ENCODE data around the gene FADS3.

The FADS3 gene

GRCh38 chr11:61881397-61881796 lies 9.9 kb downstream of the FADS3 start:
- in situ Hi-C loops (cut with MboI; ENCODE audit: low pct_unique_long_range_greater_than_20kb, low sequenced_read_pairs, unreplicated experiment), result loop anchor here (10.0 kb wide), 1 partner anchor 193 kb away; no protein-coding TSS in a partner anchor
- TF ChIP-seq CTCF (IDR thresholded peaks at IDR 0.05; ENCODE audit: extremely low read depth, insufficient read depth, missing control alignments), result no peak
- no peak for DNase-seq (ENCODE audit: low spot score)

- in situ Hi-C loops (cut with MboI; ENCODE audit: low pct_unique_long_range_greater_than_20kb, low sequenced_read_pairs, unreplicated experiment), result loop anchor here (10.0 kb wide), 1 partner anchor 194 kb away; no protein-coding TSS in a partner anchor
- DNase-seq (ENCODE audit: low spot score), result no peak
- TF ChIP-seq CTCF (IDR thresholded peaks at IDR 0.05; ENCODE audit: extremely low read depth, insufficient read depth, missing control alignments), result no peak
These were observed 10.9 kb downstream of the FADS3 start for GRCh38 chr11:61880454-61880853.

- in situ Hi-C loops (cut with MboI; ENCODE audit: low pct_unique_long_range_greater_than_20kb, low sequenced_read_pairs, unreplicated experiment), result loop anchor here (10.0 kb wide), 1 partner anchor 195 kb away; no protein-coding TSS in a partner anchor
- DNase-seq (ENCODE audit: low spot score), result peak; percentile 65
These were observed 11.3 kb downstream of the FADS3 start for GRCh38 chr11:61880031-61880430.

GRCh38 chr11:61879152-61879551 lies 12.2 kb downstream of the FADS3 start:
- DNase-seq (ENCODE audit: low spot score), result no peak
- in situ Hi-C loops (cut with MboI; ENCODE audit: low pct_unique_long_range_greater_than_20kb, low sequenced_read_pairs, unreplicated experiment), result no loop called here
- TF ChIP-seq CTCF (IDR thresholded peaks at IDR 0.05; ENCODE audit: extremely low read depth, insufficient read depth, missing control alignments), result no peak

More at GRCh38 chr11:61880031-61880430, 11.3 kb downstream of the FADS3 start:
- no peak for TF ChIP-seq CTCF (IDR thresholded peaks at IDR 0.05; ENCODE audit: extremely low read depth, insufficient read depth, missing control alignments)

GRCh38 chr11:61875698-61876097 lies 15.6 kb downstream of the FADS3 start:
- no peak for TF ChIP-seq CTCF (IDR thresholded peaks at IDR 0.05; ENCODE audit: extremely low read depth, insufficient read depth, missing control alignments)
- in situ Hi-C loops (cut with MboI; ENCODE audit: low pct_unique_long_range_greater_than_20kb, low sequenced_read_pairs, unreplicated experiment), result no loop called here
- no peak for DNase-seq (ENCODE audit: low spot score)

- TF ChIP-seq CTCF (IDR thresholded peaks at IDR 0.05; ENCODE audit: extremely low read depth, insufficient read depth, missing control alignments), result no peak
- no peak for DNase-seq (ENCODE audit: low spot score)
- in situ Hi-C loops (cut with MboI; ENCODE audit: low pct_unique_long_range_greater_than_20kb, low sequenced_read_pairs, unreplicated experiment), result no loop called here
These were observed 16.5 kb downstream of the FADS3 start for GRCh38 chr11:61874853-61875252.

GRCh38 chr11:61874377-61874809 lies 17.0 kb downstream of the FADS3 start:
- in situ Hi-C loops (cut with MboI; ENCODE audit: low pct_unique_long_range_greater_than_20kb, low sequenced_read_pairs, unreplicated experiment), result no loop called here

More at GRCh38 chr11:61874377-61874809, 17.0 kb downstream of the FADS3 start:
- no peak for TF ChIP-seq CTCF (IDR thresholded peaks at IDR 0.05; ENCODE audit: extremely low read depth, insufficient read depth, missing control alignments)
- DNase-seq (ENCODE audit: low spot score), result no peak

Data from GM13977 (cell line).